Ishikawa (cell line): Measurements from ENCODE around the gene FSIP1.

Source experiments
- CEBPB ChIP-seq: IDR thresholded peaks from 2 replicates; pipeline ENCODE4 v1.6.1; 2012
- CREB1 ChIP-seq: IDR thresholded peaks from 2 replicates; pipeline ENCODE4 v1.6.1; 2012; ENCODE audit warnings: low read depth
- EGR1 ChIP-seq: IDR thresholded peaks from 2 replicates; pipeline ENCODE4 v1.6.1; 2012
- EP300 ChIP-seq: IDR thresholded peaks from 2 replicates; pipeline ENCODE4 v1.6.1; 2012; ENCODE audit warnings: borderline replicate concordance
- FOXM1 ChIP-seq: IDR thresholded peaks from 2 replicates; pipeline ENCODE4 v1.6.1; 2012; ENCODE audit warnings: low read depth, borderline replicate concordance
- NFIC ChIP-seq: IDR thresholded peaks from 2 replicates; pipeline ENCODE4 v1.6.1; 2012
- RAD21 ChIP-seq: IDR thresholded peaks from 2 replicates; pipeline ENCODE4 v1.6.1; 2012; ENCODE audit warnings: low read depth
- TAF1 ChIP-seq: IDR thresholded peaks from 2 replicates; pipeline ENCODE4 v1.6.1; 2012; ENCODE audit warnings: low read depth, mild to moderate bottlenecking
- TCF12 ChIP-seq: IDR thresholded peaks from 2 replicates; pipeline ENCODE4 v1.6.1; 2012; ENCODE audit warnings: low read depth
- TEAD4 ChIP-seq: IDR thresholded peaks from 2 replicates; pipeline ENCODE4 v1.6.1; 2012
- YY1 ChIP-seq: IDR thresholded peaks from 2 replicates; pipeline ENCODE4 v1.6.1; 2012; ENCODE audit warnings: low read depth
- ZBTB7A ChIP-seq: IDR thresholded peaks from 2 replicates; pipeline ENCODE4 v1.6.1; 2012; ENCODE audit warnings: low read depth
- TF ChIP-seq, protein P1 (sequence below): IDR thresholded peaks from 2 replicates; pipeline ENCODE4 v1.6.1; 2012
- TF ChIP-seq, protein P2 (sequence below): IDR thresholded peaks from 2 replicates; pipeline ENCODE4 v1.6.1; 2012
- TF ChIP-seq, protein P3 (sequence below): IDR thresholded peaks from 2 replicates; pipeline ENCODE4 v1.6.1; 2012; ENCODE audit warnings: low read depth, mild to moderate bottlenecking

The FSIP1 gene

DNA sequence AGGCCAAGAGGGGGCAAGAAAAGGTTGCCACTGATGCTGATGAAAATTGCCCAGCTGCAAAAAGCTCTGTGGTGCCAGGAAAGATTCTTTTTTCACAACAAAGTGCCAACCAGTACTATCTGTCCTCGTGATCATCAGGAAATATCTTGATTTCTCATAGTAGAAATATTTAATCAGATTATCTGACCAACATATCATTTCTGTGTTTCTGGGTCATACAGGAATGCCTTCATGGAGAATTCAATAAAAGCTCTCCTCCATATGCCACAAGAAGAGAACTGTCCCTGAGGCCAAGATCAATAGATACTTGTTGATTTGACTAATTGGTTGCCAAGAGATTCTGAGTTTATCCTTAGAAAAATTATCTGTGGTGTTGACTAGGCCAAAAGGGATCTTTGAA is 63.5 kb downstream of the FSIP1 start:
- TF ChIP-seq CEBPB = no peak
- TF ChIP-seq, protein P1, sequence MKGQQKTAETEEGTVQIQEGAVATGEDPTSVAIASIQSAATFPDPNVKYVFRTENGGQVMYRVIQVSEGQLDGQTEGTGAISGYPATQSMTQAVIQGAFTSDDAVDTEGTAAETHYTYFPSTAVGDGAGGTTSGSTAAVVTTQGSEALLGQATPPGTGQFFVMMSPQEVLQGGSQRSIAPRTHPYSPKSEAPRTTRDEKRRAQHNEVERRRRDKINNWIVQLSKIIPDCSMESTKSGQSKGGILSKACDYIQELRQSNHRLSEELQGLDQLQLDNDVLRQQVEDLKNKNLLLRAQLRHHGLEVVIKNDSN = no peak
- no peak for TF ChIP-seq NFIC
- no peak for TF ChIP-seq CREB1
- no peak for TF ChIP-seq FOXM1
- TF ChIP-seq EP300 = no peak
- TF ChIP-seq YY1 = no peak
- TF ChIP-seq RAD21 = no peak
- no peak for TF ChIP-seq TCF12
- TF ChIP-seq, protein P2, sequence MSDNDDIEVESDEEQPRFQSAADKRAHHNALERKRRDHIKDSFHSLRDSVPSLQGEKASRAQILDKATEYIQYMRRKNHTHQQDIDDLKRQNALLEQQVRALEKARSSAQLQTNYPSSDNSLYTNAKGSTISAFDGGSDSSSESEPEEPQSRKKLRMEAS = no peak
- no peak for TF ChIP-seq TEAD4
- TF ChIP-seq, protein P3, sequence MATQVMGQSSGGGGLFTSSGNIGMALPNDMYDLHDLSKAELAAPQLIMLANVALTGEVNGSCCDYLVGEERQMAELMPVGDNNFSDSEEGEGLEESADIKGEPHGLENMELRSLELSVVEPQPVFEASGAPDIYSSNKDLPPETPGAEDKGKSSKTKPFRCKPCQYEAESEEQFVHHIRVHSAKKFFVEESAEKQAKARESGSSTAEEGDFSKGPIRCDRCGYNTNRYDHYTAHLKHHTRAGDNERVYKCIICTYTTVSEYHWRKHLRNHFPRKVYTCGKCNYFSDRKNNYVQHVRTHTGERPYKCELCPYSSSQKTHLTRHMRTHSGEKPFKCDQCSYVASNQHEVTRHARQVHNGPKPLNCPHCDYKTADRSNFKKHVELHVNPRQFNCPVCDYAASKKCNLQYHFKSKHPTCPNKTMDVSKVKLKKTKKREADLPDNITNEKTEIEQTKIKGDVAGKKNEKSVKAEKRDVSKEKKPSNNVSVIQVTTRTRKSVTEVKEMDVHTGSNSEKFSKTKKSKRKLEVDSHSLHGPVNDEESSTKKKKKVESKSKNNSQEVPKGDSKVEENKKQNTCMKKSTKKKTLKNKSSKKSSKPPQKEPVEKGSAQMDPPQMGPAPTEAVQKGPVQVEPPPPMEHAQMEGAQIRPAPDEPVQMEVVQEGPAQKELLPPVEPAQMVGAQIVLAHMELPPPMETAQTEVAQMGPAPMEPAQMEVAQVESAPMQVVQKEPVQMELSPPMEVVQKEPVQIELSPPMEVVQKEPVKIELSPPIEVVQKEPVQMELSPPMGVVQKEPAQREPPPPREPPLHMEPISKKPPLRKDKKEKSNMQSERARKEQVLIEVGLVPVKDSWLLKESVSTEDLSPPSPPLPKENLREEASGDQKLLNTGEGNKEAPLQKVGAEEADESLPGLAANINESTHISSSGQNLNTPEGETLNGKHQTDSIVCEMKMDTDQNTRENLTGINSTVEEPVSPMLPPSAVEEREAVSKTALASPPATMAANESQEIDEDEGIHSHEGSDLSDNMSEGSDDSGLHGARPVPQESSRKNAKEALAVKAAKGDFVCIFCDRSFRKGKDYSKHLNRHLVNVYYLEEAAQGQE = no peak
- TF ChIP-seq TAF1 = no peak
- TF ChIP-seq ZBTB7A = no peak
- no peak for TF ChIP-seq EGR1

DNA sequence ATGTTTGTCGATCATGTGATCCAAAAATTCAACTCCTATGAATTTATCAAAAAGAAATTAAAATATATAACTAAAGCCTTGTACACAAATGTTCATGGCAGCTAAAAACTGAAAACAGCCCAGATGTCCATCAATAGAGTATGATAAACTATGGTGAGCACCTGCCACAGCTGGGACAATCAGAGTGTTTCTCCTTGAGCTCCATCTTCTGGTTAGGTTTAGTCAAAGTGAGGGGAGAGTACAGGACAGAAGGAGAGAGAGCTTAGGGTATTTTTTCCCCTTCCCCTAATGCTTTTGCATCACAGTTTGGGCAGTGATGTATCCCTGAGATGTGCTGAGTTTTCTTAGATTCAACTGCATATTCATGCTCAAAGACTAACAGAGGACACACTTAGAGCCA is 65.5 kb downstream of the FSIP1 start:
- TF ChIP-seq TAF1 = no peak
- no peak for TF ChIP-seq ZBTB7A
- no peak for TF ChIP-seq NFIC
- TF ChIP-seq TEAD4 = no peak
- no peak for TF ChIP-seq TCF12
- TF ChIP-seq, protein P3 = no peak
- TF ChIP-seq CREB1 = no peak
- no peak for TF ChIP-seq RAD21
- TF ChIP-seq YY1 = no peak
- TF ChIP-seq, protein P1 = no peak
- TF ChIP-seq FOXM1 = no peak
- no peak for TF ChIP-seq EP300
- TF ChIP-seq, protein P2 = no peak
- no peak for TF ChIP-seq CEBPB
- TF ChIP-seq EGR1 = no peak

DNA sequence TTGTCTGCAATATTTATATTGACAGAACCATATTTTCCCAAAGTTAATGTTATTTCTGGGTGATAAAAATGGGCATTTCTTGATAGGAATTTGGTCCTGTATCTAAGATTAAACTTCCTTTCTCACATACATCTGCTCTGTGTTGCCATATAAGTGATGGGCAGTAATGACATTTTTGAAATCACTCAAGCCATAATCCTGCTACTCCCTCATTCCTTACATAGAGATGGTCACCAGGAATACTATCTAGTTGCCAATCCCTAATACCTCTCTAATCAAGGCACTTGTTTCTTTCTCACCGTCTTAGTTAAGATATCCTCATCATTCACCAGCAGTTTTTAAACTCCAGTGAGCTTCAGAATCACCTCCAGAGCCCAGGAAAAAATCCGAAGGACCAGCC is 68.4 kb downstream of the FSIP1 start:
- TF ChIP-seq TAF1 = no peak
- no peak for TF ChIP-seq EP300
- TF ChIP-seq, protein P1 = no peak
- TF ChIP-seq FOXM1 = no peak

DNA sequence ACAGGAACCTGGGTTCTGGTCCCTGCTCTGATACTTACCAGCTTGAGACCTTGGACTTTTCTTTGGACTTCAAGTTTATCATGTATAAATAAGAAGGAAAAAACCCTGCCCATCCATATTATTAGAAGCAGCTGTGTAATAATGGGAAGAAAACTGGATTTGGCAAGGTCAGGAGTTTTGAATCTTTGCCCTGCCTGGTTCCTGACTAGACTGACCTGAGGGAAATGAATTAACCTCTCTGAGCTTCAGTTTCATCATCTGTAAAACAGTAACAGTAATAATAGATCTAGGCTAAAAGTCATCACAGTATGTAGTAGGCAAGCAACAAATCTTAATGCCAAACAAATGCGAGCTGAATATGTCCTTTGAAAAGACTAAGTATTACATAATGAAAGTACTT is 68.8 kb downstream of the FSIP1 start:
- TF ChIP-seq, protein P2 = no peak
- TF ChIP-seq EP300 (no peak), TCF12 (no peak), EGR1 (no peak), YY1 (no peak), CEBPB (no peak), NFIC (no peak), ZBTB7A (no peak), TAF1 (no peak), RAD21 (no peak), FOXM1 (no peak), TEAD4 (no peak), CREB1 (no peak)
- TF ChIP-seq, protein P1 = no peak
- TF ChIP-seq, protein P3 = no peak
